ENCODE measurements around the gene TRIM67.

DNA sequence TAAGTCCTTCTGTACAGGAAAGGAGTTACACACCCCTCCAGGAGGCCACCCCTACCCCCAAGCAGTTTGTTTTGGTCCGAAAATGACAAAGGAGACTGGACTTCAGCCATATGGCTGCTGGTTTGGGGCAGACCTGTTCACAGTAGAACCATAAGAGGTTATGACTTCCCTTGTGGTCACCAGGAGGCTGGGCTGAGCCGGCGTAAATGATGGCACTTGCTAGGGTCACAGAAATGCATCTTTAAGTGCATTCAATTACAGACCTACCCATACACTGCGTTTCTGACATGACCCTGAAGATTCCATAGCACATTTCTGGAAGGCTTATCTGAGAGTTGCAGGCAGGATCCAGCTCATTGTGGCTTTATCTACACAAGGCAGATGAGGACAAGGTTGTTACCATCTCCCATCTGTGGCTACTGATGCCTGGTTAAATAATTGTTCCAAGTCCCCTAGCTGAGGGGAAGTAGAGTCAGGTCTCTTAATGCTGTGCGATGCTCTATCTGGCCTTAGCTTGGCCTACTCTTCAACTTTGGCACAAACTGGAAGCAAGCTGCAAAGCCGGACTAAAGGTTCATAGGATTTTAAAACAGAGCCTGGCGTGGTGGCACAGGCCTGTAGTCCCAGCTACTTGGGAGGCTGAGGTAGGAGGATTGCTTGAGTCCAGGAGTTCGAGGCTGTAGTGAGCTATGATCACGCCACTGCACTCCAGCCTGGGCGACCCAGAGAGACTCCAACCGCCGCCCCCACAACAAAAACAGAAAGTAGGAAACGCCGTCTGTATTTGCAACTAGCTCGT is 1.7 kb upstream of the TRIM67 start:
- TF ChIP-seq POU2F2 (IDR thresholded peaks at IDR 0.05; ENCODE audit: low read depth, low read length): no peak
- TF ChIP-seq PAX5 (IDR thresholded peaks at IDR 0.05; ENCODE audit: insufficient read depth, low read length, severe bottlenecking): no peak
- TF ChIP-seq POLR2A (IDR thresholded peaks at IDR 0.05; ENCODE audit: low read depth, low read length): no peak
- TF ChIP-seq POLR2AphosphoS5 (IDR thresholded peaks at IDR 0.05; ENCODE audit: low read depth, low read length): no peak
- no peak for TF ChIP-seq TAF1 (IDR thresholded peaks at IDR 0.05; ENCODE audit: low read depth, low read length)
